DMS153 treated with DMSO at 0.1 percent for 48 hours (cell line): ENCODE data around the gene ARFGAP1.

ENCODE experiments used
- DNase-seq: peaks from one replicate; lab custom pipeline; 2025; ENCODE audit not compliant: unreplicated experiment; lab: John Stamatoyannopoulos, UW

The ARFGAP1 gene

GRCh38 chr20:63272105-63273058 is at the start of gene ARFGAP1:
ARFGAP1 (plus strand) TSS chr20:63272813; CDS start chr20:63275581, 2,768 bp downstream.
- peak; percentile 48 for DNase-seq

GRCh38 chr20:63223121-63223825 is 49.3 kb upstream of the ARFGAP1 start:
- no peak for DNase-seq

GRCh38 chr20:63223826-63224207 is 48.8 kb upstream of the ARFGAP1 start:
- no peak for DNase-seq

- DNase-seq: no peak
Measured at GRCh38 chr20:63224412-63225081, 48.1 kb upstream of the ARFGAP1 start.

- DNase-seq: no peak
Measured at GRCh38 chr20:63225082-63225454, 47.5 kb upstream of the ARFGAP1 start.

GRCh38 chr20:63226042-63226943 is 46.3 kb upstream of the ARFGAP1 start:
- DNase-seq: no peak

GRCh38 chr20:63227260-63227659 is 45.4 kb upstream of the ARFGAP1 start:
- no peak for DNase-seq

GRCh38 chr20:63228806-63229205 is 43.8 kb upstream of the ARFGAP1 start:
- no peak for DNase-seq

- DNase-seq: peak; percentile 24
Measured at GRCh38 chr20:63230800-63231268, 41.8 kb upstream of the ARFGAP1 start.

GRCh38 chr20:63232235-63233060 is 40.2 kb upstream of the ARFGAP1 start:
- DNase-seq: no peak

GRCh38 chr20:63233061-63233344 is 39.6 kb upstream of the ARFGAP1 start:
- no peak for DNase-seq

GRCh38 chr20:63233924-63234323 is 38.7 kb upstream of the ARFGAP1 start:
- no peak for DNase-seq

GRCh38 chr20:63234693-63235398 is 37.8 kb upstream of the ARFGAP1 start:
- DNase-seq: no peak

GRCh38 chr20:63235399-63235983 is 37.1 kb upstream of the ARFGAP1 start, which contains the start of gene BIRC7:
BIRC7 (plus strand) TSS chr20:63235905; CDS start chr20:63236097, 192 bp downstream.
- no peak for DNase-seq

GRCh38 chr20:63236116-63236837 is 36.3 kb upstream of the ARFGAP1 start:
- no peak for DNase-seq

- DNase-seq: no peak
Measured at GRCh38 chr20:63238031-63238430, 34.6 kb upstream of the ARFGAP1 start.

- no peak for DNase-seq
Measured at GRCh38 chr20:63238514-63239125, 34.0 kb upstream of the ARFGAP1 start.

GRCh38 chr20:63239431-63239830 is 33.2 kb upstream of the ARFGAP1 start:
- no peak for DNase-seq
